ENCODE data around the gene MYOCOS.

The MYOCOS gene

DNA sequence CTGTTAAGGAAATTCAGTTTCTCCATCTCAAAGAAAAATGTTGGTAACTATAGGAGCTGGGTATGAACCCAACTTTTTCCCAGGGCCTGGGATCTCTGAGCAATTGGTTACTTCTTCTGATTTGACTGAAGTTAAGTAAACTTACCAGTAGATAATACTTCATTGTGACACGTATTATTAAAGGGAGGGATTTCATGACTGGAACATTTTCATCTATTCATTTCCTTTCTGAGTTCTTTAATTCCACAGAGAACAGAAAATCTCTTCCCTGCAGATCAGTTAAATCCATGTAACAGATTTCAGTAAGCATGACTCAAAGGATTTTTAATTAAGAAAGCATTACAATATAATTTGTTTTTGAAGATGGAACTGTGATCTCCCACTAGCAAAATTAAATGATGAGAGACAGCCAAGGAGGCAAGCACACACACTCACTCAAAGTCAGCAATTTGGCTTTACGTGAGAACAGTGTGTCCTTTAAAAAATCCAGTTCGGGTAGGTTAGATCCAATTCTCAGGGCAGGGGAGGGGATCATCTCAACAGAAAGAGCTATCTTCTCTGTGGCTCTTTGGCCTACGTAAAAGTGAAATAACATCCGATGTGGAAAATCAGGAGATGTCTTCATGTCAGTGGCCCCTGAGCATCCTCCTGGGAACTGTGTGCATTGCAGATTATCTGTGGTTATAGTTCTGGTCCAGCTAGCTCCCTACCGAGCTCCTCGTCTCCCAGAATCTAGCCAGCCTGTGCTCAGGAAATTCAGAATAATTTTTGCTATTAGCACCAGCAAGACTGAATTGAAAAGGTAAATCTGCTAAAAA lies 41.2 kb downstream of the MYOCOS start:
- TF ChIP-seq, protein P1, sequence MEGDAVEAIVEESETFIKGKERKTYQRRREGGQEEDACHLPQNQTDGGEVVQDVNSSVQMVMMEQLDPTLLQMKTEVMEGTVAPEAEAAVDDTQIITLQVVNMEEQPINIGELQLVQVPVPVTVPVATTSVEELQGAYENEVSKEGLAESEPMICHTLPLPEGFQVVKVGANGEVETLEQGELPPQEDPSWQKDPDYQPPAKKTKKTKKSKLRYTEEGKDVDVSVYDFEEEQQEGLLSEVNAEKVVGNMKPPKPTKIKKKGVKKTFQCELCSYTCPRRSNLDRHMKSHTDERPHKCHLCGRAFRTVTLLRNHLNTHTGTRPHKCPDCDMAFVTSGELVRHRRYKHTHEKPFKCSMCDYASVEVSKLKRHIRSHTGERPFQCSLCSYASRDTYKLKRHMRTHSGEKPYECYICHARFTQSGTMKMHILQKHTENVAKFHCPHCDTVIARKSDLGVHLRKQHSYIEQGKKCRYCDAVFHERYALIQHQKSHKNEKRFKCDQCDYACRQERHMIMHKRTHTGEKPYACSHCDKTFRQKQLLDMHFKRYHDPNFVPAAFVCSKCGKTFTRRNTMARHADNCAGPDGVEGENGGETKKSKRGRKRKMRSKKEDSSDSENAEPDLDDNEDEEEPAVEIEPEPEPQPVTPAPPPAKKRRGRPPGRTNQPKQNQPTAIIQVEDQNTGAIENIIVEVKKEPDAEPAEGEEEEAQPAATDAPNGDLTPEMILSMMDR (conservative IDR thresholded peaks at IDR 0.05): no peak
- no peak for TF ChIP-seq ZFX (IDR thresholded peaks at IDR 0.05)
- H3K27ac ChIP-seq: no peak overlapping the region

DNA sequence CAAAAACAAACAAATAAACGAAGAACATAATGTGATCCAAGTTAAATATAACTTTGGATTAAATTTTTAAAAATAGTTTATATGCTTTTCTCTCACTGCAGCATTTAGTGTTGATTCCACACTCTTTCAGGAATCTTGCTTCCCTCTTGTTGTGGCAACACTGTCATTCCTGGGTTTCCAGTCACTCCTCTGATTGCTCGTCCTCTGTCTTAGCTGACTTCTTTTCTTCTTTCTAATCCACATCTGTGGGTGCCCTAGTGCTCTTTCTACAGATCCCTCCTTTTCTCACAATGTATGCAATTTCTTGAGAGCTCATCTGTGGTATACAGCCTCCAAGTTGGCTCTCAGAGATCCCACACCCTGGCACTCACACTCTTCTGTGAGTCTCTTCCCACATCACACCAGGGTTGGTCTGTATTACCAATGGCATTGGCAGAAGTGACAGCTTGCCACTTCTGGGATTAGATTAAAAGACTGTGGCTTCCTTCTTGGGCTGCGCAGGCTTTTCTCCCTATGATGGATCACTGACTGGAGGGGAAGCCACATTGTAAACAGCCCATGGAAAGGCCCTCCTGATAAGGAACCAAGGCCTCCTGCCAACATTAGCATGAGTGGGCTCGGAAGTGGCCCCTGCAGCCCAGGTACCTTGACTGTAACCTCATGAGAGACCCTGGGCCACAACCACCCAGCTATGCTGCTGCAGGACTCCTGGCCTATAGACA lies 42.0 kb downstream of the MYOCOS start:
- no peak overlapping the region for H3K27ac ChIP-seq
- TF ChIP-seq, protein P1 (conservative IDR thresholded peaks at IDR 0.05): no peak
- no peak for TF ChIP-seq ZFX (IDR thresholded peaks at IDR 0.05)

DNA sequence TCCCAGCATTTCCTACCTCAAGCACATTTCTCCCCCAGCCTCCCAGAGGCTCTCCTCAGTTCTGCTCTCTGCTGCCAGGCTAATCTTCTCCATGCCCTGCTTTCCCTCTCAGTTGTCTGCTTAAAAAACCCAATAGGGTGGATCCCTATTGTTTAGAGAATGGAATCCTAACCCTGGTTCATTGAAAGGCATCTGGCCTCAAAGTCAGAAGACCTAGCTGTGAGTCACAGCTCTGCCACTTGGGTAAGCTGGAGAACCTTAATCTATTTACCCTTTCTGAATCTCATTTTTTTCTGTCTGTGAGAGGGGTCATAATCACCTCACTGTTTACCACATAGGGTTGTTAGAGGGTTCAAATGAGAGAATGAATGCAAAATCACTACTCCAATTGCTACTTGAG lies 42.9 kb downstream of the MYOCOS start:
- H3K27ac ChIP-seq: no peak overlapping the region
- no peak for TF ChIP-seq ZFX (IDR thresholded peaks at IDR 0.05)
- TF ChIP-seq, protein P1 (conservative IDR thresholded peaks at IDR 0.05): no peak

DNA sequence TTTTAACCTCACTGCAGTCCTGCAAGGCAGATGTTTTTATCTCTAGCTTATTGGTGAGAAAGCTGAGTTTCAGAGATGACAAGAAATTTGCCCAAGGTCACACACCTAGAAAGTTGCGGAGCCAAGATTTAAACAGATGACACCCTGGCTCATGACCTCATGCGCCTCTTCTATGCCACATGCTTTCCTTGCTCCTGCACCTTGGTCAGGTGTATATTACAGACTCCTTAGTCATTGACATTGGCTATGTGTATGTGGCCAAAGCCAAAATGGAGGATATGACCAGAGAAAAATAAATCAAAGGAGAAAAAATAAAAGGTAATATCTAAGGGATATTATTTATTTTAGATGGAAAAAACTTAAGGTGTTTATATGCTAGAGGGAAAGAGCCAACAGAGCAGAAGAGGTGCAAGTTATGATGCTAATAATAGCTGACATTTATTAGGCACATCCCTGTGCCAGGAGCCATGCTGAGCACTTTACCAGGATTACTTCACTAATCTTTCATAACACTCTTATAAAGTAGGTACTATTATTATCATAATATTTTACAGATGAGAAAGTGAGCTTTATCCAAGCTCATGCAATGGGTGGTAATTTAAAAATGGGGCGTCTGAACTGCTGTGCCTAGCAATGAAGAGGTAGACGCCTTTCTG lies 44.2 kb downstream of the MYOCOS start:
- TF ChIP-seq, protein P1 (conservative IDR thresholded peaks at IDR 0.05): no peak
- no peak overlapping the region for H3K27ac ChIP-seq

DNA sequence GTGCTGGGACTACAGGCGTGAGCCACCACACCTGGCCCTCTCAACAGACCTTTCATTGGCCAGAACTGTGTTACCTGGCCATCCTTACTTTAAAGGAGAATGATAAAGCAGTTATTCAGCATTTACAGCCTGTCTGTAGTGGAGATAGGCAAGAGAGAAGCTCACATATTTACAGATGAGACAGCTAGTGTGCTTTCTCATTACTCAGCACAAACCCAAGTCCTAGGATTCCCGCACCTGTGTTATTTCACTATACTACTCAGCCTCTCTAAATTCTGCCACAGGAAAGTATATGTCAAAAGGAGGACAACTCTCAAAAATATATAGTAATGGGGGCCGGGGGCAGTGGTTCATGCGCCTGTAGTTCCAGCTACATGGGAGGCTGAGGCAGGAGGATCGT lies 46.3 kb downstream of the MYOCOS start:
- H3K27ac ChIP-seq: no peak overlapping the region
- TF ChIP-seq ZFX (IDR thresholded peaks at IDR 0.05): no peak
- TF ChIP-seq, protein P1 (conservative IDR thresholded peaks at IDR 0.05): no peak

DNA sequence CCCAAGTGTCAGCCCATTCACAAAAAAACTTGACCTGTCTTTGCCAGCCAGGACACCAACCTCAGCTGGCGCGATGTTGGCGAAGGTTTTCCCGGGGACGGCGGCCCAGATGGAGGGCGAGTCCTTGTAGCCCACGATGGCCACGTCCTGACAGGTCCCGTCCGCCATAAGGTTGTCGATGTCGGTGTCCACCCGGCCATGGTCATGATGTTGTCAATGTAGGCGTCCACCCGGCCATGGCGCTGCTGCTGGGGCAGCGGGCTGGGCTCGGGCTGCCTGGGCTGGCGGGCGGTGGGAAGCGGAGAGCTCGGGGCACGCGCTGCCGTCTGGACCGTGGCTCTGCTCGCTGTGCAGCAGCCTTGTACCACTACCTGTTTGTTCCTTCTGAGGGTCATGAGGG lies 48.7 kb downstream of the MYOCOS start:
- TF ChIP-seq, protein P1 (conservative IDR thresholded peaks at IDR 0.05): no peak
- no peak for TF ChIP-seq ZFX (IDR thresholded peaks at IDR 0.05)
- no peak overlapping the region for H3K27ac ChIP-seq

Measured in C4-2B (cell line).